HepG2 (cell line): Measurements from ENCODE around the gene PSMD6.

Source experiments
- KLF6 ChIP-seq: IDR thresholded peaks from 2 replicates; pipeline ENCODE4 v1.8.0; 2016; ENCODE audit warnings: missing biosample characterization, missing genetic modification reagents
- RFX3 ChIP-seq: IDR thresholded peaks from 2 replicates; pipeline ENCODE4 v1.6.1; 2016; ENCODE audit warnings: missing biosample characterization, missing genetic modification reagents
- SP1 ChIP-seq, 2 experiments: fragments of 450-650 bp in 1 of 2; sonication (generic) in 1 of 2; formaldehyde crosslinking in 1 of 2; IDR thresholded peaks; 2 replicates each; pipeline versions ENCODE4 v1.4.0 to v1.6.1; 2016 to 2020; ENCODE audit warnings: missing genetic modification reagents in 1 of 2
- ZNF577 ChIP-seq: sonication (generic); formaldehyde crosslinking; IDR thresholded peaks from 2 replicates; pipeline ENCODE4 v1.4.0; 2020; ENCODE audit warnings: mild to moderate bottlenecking, low read depth, missing genetic modification reagents, borderline replicate concordance

GRCh38 chr3:63986831-63987230 lies 36.5 kb downstream of the PSMD6 start:
- TF ChIP-seq KLF6 (CRISPR knock-in tag) (no peak), SP1 (IDR thresholded peaks at IDR 0.05) (no peak), SP1 (CRISPR knock-in tag; IDR thresholded peaks at IDR 0.05) (no peak), ZNF577 (CRISPR knock-in tag) (no peak), RFX3 (CRISPR knock-in tag) (no peak)
